Epithelial cell of prostate (primary cell): ENCODE data around the gene KMO.

Experiments used
- DNase-seq: peaks from one replicate; pipeline ENCODE4 v3.0.0-alpha.2; 2011; ENCODE audit warnings: low read depth, low spot score
- H3K27ac ChIP-seq: fragments of 450-650 bp; 2 replicates; pipeline ENCODE4 v1.5.1; 2017; ENCODE audit warnings: mild to moderate bottlenecking

Gene KMO

DNA sequence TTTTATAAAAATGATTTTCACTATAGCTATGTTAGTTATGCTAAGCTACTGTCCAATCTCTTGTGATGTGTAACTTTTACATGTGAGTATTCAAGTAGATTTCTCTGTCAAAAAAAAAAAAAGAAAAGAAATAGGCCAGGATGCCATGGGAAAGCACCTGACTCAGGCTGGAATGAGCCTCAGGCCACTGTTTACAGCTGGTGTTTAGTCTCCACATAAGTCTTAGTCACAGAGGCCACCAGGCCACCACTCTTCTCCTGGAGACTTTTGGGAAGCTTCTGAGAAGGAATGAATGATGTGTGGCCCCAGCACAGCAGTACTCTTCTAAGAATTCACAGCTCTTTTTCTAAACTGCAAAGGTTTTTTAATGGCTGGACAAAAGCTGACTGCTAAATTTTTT is 59.1 kb downstream of the KMO start:
- H3K27ac ChIP-seq, result peak overlapping the region; percentile 84
- DNase-seq, result peak; percentile 88

DNA sequence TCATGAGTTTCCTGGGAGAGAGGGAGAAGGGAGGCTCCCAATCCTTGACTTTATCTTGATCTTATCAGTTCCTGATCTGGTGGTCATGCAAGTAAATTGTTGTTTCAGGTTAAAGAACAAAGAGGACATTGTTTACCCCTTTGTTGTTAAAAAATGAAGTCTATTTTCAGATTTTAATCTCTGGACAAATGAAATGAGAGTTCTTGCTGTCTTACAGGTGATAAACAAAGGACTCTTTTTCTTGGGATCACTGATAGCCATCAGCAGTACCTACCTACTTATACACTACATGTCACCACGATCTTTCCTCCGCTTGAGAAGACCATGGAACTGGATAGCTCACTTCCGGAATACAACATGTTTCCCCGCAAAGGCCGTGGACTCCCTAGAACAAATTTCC is 59.6 kb downstream of the KMO start:
- no peak for DNase-seq
- peak overlapping the region; percentile 84 for H3K27ac ChIP-seq

DNA sequence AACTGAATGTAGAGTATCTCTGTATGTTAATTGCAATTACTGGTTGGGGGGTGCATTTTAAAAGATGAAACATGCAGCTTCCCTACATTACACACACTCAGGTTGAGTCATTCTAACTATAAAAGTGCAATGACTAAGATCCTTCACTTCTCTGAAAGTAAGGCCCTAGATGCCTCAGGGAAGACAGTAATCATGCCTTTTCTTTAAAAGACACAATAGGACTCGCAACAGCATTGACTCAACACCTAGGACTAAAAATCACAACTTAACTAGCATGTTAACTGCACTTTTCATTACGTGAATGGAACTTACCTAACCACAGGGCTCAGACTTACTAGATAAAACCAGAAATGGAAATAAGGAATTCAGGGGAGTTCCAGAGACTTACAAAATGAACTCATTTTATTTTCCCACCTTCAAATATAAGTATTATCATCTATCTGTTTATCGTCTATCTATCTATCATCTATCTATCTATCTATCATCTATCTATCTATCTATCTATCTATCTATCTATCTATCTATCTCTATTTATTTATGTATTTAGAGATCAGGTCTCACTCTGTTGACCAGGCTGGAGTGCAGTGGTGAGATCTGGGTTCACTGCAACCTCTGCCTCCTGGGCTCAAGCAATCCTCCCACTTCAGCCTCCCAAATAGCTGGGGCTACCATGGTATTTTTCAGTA is 60.2 kb downstream of the KMO start:
- DNase-seq, result peak; percentile 97
- H3K27ac ChIP-seq, result peak overlapping the region; percentile 84

DNA sequence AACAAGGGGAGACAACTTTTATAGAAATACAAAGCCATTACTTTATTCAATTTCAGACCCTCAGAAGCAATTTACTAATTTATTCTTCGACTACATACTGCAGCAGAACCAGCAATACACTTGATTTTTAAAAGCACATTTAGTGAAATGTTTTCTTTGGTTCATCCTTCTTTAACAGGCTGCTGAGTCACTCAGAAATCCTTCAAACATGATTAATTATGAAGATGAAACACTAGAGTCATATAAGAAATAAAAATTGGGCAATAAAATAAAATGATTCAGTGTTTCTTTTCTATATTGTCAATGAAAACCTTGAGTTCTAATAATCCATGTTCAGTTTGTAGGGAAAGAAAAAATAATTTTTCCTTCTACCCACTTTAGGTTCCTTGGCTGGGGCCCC is 61.0 kb downstream of the KMO start:
- no peak for DNase-seq
- H3K27ac ChIP-seq, result peak overlapping the region; percentile 84

DNA sequence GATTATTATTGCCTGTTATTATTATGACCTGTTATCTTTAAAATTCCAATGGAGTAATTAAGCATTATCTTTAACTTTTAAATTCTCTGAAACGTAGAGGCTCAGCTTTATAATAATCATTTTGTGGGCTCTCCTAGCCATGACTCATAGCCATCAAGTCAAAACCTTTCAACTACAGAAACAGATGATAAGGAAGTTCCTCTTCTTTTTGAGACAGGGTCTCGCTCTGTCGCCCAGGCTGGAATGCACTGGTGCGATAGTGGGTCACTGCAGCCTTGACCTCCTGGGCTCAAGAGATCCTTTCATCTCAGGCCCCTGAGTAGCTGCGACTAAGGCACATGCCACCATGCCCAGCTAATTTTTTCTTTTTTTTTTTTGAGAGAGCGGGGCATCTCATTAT is 64.5 kb downstream of the KMO start:
- no peak overlapping the region for H3K27ac ChIP-seq
- no peak for DNase-seq

DNA sequence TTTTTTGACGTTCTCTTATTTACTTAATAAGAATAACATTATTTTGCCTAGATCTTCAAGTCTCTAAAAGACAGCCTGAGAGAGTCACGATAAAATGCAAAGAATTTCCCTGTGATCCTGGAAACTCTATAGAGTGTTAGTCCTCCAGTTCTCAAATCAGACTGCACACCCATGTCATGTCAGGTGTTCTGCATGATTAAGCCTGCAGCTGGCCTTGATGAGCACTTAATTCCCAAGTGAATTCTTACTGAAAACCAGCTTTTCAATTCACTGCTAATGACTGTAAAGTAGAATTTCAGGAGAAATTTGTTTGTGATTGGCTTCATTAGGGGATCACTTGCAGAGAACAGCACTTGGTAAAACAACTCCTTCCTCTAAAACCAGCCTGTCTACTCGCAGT is 66.1 kb downstream of the KMO start:
- no peak for DNase-seq

DNA sequence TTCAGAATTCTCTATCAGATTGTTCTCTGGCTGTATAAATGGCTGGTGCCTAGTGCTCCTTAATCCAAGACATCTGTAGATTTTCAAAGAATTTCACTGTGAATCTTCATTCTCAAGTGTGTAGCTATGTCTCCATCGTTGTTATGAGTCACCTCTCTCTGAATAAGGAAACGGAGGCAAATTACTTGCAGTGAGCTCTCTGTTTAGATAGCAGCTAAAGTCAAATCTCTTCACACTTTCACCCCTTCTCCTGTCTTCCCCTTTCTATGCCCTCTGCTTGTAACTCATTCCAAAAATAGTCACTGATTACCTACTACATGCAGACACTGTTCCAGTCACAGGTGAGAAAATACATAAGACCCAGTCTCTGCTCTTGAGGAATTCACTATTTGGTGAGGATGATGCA is 68.3 kb downstream of the KMO start:
- no peak for DNase-seq
- H3K27ac ChIP-seq, result no peak overlapping the region

More for the DNA sequence above, 66.1 kb downstream of the KMO start:
- no peak overlapping the region for H3K27ac ChIP-seq

DNA sequence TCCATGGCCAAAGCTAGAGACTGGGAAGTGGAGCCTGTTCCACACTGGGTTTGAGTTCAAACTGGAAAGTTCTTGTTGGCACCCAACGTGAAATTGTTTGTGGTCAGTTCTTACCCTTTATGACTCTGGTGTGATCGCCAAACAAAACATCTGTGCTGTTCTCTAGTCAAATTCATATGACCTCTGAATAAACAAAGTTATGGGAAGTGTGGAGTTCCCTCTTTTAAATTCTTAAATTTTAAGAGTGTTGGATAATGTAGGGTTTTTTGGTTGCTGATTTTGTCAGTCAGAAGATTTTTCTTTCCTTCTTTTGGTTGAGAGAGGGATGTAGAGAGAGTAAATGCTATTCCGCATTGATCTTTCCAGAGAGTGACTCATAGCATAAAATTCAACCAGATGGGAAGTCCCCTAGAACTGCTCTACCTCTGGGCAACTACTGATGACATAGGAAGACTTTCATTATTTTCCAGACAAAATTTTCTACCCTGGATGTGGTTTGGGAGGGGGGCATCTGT is 71.6 kb downstream of the KMO start:
- no peak overlapping the region for H3K27ac ChIP-seq

DNA sequence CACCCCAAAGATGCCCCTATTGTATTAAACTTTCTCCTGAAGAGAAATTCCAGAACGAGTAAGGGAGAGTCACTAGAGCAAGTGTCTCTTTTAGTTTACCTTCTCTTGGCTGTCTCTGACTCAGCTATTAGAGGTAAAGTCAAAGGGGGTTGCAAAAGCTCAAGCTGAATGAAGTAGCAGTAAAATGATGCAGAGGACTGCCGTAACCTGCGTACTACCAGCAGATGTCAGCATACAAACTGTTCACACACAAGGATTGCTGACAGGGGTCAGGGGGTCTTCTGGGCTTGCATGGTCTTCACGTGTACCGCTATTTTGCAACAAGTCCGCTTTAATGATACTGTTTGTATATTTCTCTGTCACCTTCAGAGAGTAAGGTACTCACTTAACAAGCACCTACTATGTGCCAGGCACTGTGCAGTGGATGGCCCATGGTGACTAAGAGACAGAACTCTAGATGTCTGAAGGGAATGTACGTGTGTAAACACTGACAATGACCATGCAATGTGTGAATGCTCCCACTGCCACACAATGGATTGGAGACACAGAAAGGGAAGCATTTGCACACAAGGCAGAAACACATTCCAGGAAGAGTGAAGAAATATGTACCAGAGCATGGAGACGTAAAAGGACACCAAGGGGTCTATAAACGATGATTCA is 73.1 kb downstream of the KMO start:
- peak overlapping the region; percentile 90 for H3K27ac ChIP-seq
- no peak for DNase-seq

More for the DNA sequence above, 71.6 kb downstream of the KMO start:
- no peak for DNase-seq

DNA sequence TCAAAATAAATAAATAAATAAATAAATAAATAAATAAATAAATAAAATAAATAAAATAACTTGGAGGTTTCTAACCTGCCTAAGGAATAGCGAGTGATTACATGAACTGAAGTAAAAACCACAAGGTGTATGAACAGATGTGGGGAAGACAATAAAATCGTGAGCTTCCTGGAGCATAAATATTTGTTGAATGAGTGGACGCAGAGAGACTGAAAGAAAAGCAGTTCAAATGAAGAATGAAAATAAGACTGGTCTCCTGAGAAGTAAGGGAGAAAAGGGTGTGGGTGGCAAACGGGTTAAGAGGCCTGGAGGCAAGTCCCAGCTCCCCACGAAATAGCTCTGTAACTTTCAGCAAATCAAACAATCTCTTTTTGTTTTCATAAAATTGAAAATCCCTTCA is 74.4 kb downstream of the KMO start:
- peak; percentile 93 for DNase-seq
- peak overlapping the region; percentile 90 for H3K27ac ChIP-seq

DNA sequence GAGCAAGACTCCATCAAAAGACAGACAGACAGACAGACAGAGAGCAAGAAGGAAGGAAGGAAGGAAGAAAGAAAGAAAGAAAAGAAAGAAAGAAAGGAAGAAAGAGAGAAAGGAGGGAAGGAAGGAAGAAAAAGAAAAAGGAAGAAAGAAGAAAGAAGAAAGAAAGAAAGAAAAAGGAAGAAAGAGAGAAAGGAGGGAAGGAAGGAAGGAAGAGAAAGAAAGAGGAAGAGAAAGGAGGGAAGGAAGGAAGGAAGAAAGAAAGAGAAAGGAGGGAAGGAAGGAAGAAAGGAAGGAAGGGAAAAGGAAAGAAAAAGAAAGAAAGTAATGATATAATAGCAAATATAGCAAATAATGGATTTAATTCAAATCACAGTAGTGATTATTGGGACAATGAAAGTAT is 75.3 kb downstream of the KMO start:
- H3K27ac ChIP-seq, result peak overlapping the region; percentile 90
- DNase-seq, result no peak

DNA sequence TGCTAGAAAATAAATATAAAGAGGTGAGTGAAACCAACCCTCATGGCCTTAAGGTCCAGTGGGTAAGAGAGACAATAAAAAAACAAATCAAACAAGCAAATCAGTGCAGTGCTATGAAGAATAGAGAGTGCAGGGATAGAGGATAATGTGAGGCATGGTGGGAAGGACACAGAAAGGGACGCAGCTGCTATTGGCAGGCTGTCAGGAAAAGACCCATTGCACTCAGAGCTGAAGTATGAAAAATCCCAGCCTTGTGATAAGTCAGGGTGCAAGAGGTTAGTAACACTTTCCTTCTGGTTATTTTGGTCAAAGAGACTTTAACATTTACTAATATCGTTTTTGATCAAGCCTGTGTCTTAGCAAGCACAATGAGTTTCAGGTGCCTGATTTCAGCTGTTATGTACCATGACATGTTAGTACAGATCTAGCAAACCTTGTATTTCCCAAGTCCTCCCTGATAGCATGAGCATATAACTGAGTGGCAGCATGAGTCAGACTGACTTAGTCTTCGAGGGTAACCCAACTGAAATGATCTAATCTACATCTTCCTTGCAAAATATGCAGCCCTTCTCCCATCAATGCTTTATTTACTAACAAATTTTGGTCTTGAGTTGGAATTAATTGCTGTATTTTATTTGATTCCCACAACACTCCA is 76.3 kb downstream of the KMO start:
- H3K27ac ChIP-seq, result peak overlapping the region; percentile 90
- peak; percentile 93 for DNase-seq

DNA sequence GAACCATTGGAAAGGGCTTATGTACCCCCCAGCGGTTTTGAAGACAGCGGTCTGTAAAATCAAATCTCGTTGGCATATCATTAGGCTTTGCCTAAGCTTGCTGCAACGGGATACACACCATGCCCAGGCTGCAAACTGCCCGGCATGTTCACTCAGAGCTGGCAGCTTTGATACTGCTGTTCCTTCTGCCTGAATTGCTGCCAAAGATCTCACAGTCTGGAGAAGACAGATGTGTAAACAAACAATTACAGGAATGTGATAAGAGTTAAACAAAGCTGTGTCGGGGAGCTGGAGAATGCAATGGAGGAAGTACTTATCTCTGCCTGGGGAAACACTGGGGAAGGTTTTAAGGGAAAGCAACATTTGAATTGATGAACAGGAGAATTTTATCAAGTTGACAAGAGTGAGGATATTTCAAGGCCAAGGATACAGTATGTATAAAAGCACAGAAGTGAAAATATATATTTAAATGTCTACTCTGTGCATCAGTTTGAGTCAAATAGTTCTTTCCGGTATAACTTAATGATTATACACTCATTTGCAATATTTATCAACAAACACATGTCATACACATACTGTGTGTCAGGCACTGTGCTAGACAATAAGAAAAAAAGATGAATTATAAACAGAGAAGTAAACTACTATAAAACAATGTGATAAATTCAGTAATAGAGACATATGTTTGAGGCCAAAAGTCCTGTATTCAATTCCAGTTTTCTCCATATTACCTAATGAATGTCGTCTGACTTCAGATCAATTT is 78.1 kb downstream of the KMO start:
- no peak for DNase-seq
- peak overlapping the region; percentile 90 for H3K27ac ChIP-seq

DNA sequence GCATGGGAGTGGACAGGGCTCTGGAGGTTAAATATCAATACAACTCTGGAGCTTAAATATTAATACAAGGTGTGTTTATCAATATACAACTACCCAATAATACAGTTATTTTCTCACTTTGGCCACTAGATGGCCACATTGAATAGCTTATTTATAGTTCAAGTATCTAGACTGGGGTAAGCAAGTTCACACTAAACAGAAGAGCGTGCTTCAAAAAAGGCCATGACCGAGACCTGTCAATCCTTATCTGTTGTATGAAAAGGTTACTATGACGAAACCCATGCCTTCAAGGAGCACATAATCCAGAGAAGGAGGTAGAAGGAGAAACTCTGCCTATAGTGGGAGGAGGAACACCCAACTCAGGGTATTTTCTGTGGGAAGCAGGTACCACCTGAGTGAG is 78.9 kb downstream of the KMO start:
- peak overlapping the region; percentile 69 for H3K27ac ChIP-seq
- peak; percentile 69 for DNase-seq

DNA sequence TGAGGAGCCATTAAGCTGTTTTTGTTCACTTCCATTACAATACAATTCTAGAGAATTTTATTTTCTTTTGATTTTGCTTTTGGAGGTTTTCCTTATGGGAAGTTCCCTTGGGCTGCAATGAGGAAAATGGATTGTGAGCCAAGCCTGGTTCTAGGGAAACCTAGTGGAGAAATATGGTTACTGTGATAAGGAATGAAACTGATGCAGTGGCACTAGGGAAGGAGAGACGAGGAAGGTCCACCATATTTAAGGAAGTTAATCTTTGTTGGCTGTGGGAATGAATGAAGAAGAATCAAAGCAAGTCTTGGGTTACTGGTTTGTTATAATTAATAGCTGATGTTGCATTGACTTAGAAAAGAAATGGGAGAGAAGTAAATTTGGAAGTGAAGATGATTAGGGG is 79.6 kb downstream of the KMO start:
- H3K27ac ChIP-seq, result peak overlapping the region; percentile 69
- DNase-seq, result no peak

DNA sequence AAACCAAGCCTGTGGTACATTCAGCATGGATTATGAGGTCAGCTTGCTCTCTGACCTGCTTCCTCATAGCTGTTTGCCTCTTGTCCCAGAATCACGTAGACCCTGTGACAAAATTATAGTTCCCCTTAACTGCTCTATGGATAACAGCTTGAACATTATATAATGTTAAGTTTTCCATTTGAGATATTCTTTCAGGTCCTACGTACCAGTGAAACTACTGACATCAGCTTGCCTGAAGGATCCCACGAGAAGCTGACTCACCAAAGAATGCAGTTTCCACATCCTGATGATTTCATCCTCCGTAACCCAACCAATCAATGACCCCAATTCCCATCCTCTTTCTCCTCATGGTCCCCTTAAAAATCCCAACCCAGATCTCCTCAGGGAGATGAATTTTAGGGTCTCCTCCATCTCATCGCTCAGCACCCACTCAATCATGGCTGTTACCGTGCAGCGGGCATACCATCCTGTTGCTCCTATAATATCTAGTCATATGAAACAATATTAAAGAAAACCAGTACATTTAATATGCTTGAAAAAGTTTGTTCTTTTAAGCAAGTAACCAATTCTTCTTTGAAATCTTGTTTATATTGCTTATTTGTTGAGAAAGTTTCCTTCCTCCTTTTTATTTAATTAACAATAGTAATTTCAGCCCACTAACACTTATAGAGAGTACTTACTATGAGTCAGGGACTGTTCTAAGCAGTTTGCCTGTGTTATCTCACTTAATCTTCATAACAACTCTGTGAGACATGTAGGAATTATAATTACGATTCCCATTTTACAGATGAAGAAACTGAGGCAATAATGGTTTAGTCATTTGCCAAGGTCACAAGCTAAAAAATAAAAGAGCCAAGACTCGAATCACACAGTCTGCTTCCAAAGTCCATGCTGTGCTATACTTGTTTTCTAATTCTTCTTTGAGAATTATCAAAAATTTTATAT is 80.6 kb downstream of the KMO start:
- H3K27ac ChIP-seq, result peak overlapping the region; percentile 69
- peak; percentile 89 for DNase-seq

DNA sequence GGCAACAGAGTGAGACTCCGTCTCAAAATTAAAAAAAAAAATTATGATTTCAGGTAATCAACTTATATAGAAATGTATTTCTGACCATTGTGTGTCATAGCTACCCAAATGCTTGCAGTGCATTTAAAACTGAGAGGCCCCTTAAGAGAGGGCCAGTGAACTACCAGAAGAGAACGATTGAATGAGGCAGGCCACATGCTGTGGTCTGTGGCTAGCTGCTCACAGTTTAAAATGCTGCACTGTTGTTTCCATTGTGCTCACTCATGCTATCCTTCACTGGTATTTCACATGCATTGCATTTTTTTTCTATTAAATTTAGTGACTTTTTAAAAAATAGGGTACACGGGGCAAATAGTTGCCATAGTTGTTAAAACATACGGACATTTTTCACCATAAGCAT is 82.0 kb downstream of the KMO start:
- H3K27ac ChIP-seq, result no peak overlapping the region
- no peak for DNase-seq

DNA sequence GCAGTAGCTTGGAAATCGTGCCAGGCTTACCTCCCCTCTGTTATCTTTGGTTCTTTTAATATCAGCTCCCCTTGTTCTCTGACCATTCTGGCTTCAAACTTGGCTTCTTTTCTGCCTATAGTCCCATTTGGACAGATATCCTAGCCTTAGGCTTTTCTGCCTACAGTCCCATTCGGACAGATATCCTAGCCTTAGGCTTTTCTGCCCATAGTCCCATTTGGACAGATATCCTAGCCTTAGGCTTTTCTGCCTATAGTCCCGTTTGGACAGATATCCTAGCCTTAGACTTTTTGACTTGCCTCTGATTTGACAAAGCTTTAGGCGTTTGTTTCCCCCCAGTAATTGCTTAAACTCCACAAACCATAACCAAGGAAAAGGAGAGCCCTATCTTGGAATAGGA is 82.4 kb downstream of the KMO start:
- H3K27ac ChIP-seq, result no peak overlapping the region
- no peak for DNase-seq
